ENCODE results near the gene UTF1.

Gene UTF1

GRCh38 chr10:133230044-133230361 lies at the start of gene UTF1:
Gene UTF1, plus strand, starts transcription at chr10:133230217. Its CDS starts 72 bp downstream, at chr10:133230289.
- DNase-seq = no peak

GRCh38 chr10:133180965-133181639 lies 48.9 kb upstream of the UTF1 start:
- no peak for DNase-seq

- no peak for DNase-seq
These were observed 47.8 kb upstream of the UTF1 start for GRCh38 chr10:133182190-133182589.

- DNase-seq = no peak
These were observed 47.0 kb upstream of the UTF1 start for GRCh38 chr10:133182791-133183645.

GRCh38 chr10:133183646-133184378 lies 46.2 kb upstream of the UTF1 start:
- no peak for DNase-seq

GRCh38 chr10:133184591-133185244 lies 45.3 kb upstream of the UTF1 start:
- no peak for DNase-seq

- DNase-seq = no peak
These were observed 44.6 kb upstream of the UTF1 start for GRCh38 chr10:133185421-133185820.

GRCh38 chr10:133185916-133186315 lies 44.1 kb upstream of the UTF1 start:
- no peak for DNase-seq

GRCh38 chr10:133186416-133187090 lies 43.5 kb upstream of the UTF1 start:
- no peak for DNase-seq

- DNase-seq = no peak
These were observed 42.7 kb upstream of the UTF1 start for GRCh38 chr10:133187091-133187905.

GRCh38 chr10:133187906-133188681 lies 41.9 kb upstream of the UTF1 start:
- no peak for DNase-seq

GRCh38 chr10:133189256-133189655 lies 40.8 kb upstream of the UTF1 start:
- no peak for DNase-seq

- DNase-seq = no peak
These were observed 40.3 kb upstream of the UTF1 start for GRCh38 chr10:133189726-133190125.

- DNase-seq = no peak
These were observed 39.8 kb upstream of the UTF1 start for GRCh38 chr10:133190225-133190624.

GRCh38 chr10:133191651-133192050 lies 38.4 kb upstream of the UTF1 start:
- DNase-seq = no peak

GRCh38 chr10:133194151-133194550 lies 35.9 kb upstream of the UTF1 start:
- no peak for DNase-seq

- DNase-seq = no peak
These were observed 34.9 kb upstream of the UTF1 start for GRCh38 chr10:133195096-133195495.

GRCh38 chr10:133195611-133196010 lies 34.4 kb upstream of the UTF1 start:
- DNase-seq = no peak

GRCh38 chr10:133196221-133196915 lies 33.6 kb upstream of the UTF1 start:
- DNase-seq = no peak

All from DMS 273 treated with DMSO at 0.1 percent for 48 hours (cell line).